ENCODE data around the gene MYADML2.

- no peak for TF ChIP-seq CTCF (IDR thresholded peaks at IDR 0.05)
- no peak for TF ChIP-seq POLR2A (IDR thresholded peaks at IDR 0.05)
These were observed 44.2 kb downstream of the MYADML2 start for GRCh38 chr17:81902653-81903414.
